NT2/D1 (cell line): ENCODE data around the gene NGRN.

Experiments used
- SUZ12 ChIP-seq: IDR thresholded peaks from 2 replicates; pipeline ENCODE4 v1.6.1; 2011; ENCODE audit not compliant: insufficient read length, insufficient read depth; ENCODE audit errors: extremely low read depth
- YY1 ChIP-seq: IDR thresholded peaks from 2 replicates; pipeline ENCODE4 v1.6.1; 2011; ENCODE audit not compliant: insufficient read length, insufficient read depth
- ZNF274 ChIP-seq: IDR thresholded peaks from 2 replicates; pipeline ENCODE4 v1.6.1; 2011; ENCODE audit warnings: mild to moderate bottlenecking, low read depth, low read length

- TF ChIP-seq SUZ12 (no peak), YY1 (no peak), ZNF274 (no peak)
Observed at GRCh38 chr15:90239371-90239770, 26.1 kb upstream of the NGRN start.
